Sigmoid colon (tissue), 4 donors: Measurements from ENCODE around the gene RPF1.

ENCODE experiments used
- POLR2A ChIP-seq, 2 donors: fragments of 450-650 bp; IDR thresholded peaks; one replicate each; pipeline ENCODE4 v1.6.1; 2016; ENCODE audit warnings: antibody characterized with exemption in 2 of 2, mild to moderate bottlenecking in 2 of 2, moderate library complexity in 2 of 2
- POLR2AphosphoS5 ChIP-seq, 4 donors: sonication (generic); formaldehyde crosslinking; IDR thresholded peaks; one replicate each; pipeline ENCODE4 v1.6.1; 2017; ENCODE audit warnings: antibody characterized with exemption in 4 of 4
- TF ChIP-seq, protein P1 (sequence below), 4 experiments: fragments of 450-650 bp in 3 of 4; fragments of 200-600 bp in 1 of 4; IDR thresholded peaks; one replicate each; pipeline ENCODE4 v1.5.1; 2016 to 2019; ENCODE audit warnings: antibody characterized with exemption in 4 of 4, mild to moderate bottlenecking in 3 of 4, moderate library complexity in 2 of 4

GRCh38 chr1:84492726-84493125 lies 13.7 kb downstream of the RPF1 start:
- TF ChIP-seq, protein P1, sequence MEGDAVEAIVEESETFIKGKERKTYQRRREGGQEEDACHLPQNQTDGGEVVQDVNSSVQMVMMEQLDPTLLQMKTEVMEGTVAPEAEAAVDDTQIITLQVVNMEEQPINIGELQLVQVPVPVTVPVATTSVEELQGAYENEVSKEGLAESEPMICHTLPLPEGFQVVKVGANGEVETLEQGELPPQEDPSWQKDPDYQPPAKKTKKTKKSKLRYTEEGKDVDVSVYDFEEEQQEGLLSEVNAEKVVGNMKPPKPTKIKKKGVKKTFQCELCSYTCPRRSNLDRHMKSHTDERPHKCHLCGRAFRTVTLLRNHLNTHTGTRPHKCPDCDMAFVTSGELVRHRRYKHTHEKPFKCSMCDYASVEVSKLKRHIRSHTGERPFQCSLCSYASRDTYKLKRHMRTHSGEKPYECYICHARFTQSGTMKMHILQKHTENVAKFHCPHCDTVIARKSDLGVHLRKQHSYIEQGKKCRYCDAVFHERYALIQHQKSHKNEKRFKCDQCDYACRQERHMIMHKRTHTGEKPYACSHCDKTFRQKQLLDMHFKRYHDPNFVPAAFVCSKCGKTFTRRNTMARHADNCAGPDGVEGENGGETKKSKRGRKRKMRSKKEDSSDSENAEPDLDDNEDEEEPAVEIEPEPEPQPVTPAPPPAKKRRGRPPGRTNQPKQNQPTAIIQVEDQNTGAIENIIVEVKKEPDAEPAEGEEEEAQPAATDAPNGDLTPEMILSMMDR (IDR thresholded peaks at IDR 0.05) = no peak
- TF ChIP-seq POLR2A (IDR thresholded peaks at IDR 0.05) (no peak), POLR2AphosphoS5 (IDR thresholded peaks at IDR 0.05) (no peak)
